22Rv1 (cell line): ENCODE data around the gene ABCB11.
A peak's percentile ranks its signal among the peaks of the same experiment; 100 is the strongest.

ENCODE experiments used
- H3K27ac ChIP-seq: fragments of 450-650 bp; 2 replicates; pipeline ENCODE4 v1.5.1; 2017
- ZFX ChIP-seq: fragments of 450-650 bp; IDR thresholded peaks from 2 replicates; pipeline ENCODE4 v1.6.1; 2017; ENCODE audit warnings: antibody characterized with exemption, borderline replicate concordance
- TF ChIP-seq, protein P1 (sequence below): fragments of 450-650 bp; IDR thresholded peaks from 2 replicates; pipeline ENCODE4 v1.5.1; 2017; ENCODE audit warnings: mild to moderate bottlenecking

The ABCB11 gene

DNA sequence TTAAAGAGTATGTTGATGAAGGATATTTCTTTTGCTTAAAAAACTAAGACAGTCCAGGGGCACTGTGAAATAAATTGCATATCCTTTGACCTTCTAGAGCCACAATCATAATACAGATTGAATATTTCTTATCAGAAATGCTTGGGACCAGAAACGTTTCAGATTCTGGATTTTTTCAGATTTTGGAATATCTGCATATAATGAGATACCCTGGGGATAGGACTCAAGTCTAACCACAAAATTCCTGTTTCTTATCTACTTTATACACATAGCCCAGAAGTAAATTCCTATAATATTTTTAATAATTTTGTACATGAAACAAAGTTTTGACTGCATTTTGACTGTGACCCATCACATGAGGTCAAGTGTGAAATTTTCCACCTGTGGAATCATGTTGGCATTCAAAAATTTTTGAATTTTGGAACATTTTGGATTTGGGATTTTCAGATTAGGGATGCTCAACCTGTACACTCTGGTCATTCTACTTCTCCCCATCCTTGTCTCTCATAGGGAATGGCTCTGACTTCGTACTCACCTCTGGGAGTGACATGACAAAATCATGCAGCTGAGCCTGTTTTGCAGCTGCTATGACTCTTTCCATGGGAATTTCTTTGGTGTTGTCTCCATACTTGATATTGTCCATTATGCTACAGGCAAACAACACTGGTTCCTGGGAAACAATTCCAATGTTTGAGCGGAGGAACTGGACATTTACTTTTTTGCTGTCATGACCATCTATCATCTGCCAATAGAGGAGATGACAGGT, 104.3 kb downstream of the ABCB11 start:
- H3K27ac ChIP-seq, result no peak overlapping the region

DNA sequence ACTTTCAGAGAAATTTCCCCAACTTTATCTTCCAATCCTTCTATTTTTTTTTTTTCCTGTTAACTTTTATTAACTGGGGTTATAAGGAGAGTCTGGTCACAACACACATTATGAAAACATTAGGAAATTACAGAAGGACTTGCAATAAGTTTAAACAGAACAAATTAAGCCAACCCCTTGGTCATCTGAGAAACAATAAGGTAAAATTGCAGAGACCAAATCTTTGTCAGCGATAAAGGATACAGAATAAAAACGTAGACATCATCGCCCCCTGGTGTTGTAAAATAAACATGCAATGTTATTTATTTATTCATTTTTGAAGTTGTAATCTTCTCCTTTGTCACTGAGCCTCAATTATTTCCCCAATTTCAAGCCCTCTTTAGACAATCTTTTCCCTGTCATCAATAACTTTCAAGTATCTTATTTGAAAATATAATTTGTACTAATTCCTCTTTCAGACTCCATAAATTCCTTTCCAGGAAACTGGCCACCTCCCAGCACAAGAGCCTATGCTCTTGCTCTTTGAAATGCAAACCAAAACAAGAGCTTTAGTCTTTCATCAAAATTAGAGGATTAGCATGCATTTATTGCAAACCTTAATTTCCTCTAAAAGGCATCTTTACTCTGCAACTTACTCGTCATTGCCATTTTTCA, 110.5 kb downstream of the ABCB11 start:
- TF ChIP-seq, protein P1, sequence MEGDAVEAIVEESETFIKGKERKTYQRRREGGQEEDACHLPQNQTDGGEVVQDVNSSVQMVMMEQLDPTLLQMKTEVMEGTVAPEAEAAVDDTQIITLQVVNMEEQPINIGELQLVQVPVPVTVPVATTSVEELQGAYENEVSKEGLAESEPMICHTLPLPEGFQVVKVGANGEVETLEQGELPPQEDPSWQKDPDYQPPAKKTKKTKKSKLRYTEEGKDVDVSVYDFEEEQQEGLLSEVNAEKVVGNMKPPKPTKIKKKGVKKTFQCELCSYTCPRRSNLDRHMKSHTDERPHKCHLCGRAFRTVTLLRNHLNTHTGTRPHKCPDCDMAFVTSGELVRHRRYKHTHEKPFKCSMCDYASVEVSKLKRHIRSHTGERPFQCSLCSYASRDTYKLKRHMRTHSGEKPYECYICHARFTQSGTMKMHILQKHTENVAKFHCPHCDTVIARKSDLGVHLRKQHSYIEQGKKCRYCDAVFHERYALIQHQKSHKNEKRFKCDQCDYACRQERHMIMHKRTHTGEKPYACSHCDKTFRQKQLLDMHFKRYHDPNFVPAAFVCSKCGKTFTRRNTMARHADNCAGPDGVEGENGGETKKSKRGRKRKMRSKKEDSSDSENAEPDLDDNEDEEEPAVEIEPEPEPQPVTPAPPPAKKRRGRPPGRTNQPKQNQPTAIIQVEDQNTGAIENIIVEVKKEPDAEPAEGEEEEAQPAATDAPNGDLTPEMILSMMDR, result peak; percentile 52
- no peak for TF ChIP-seq ZFX
- H3K27ac ChIP-seq, result no peak overlapping the region

More for the DNA sequence above, 104.3 kb downstream of the ABCB11 start:
- TF ChIP-seq, protein P1, result no peak
- TF ChIP-seq ZFX, result no peak

DNA sequence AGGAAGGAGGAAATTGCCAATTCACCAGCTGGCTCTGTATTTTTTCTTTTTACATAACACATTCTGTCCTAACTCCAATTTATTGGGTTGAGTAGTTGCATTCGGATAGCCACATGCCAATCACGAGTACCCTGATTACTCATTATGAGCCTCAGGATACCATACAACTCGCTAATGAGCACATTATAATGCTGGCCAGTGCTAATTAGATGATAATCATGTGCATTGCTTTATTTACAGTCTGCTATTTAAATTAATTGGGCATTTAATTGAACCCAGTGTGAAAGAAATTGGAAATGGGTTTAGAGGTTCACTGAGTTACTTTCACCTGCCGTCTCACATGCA, 114.8 kb downstream of the ABCB11 start:
- TF ChIP-seq ZFX, result no peak
- TF ChIP-seq, protein P1, result no peak

GRCh38 chr2:168915441-168916330, 115.4 kb downstream of the ABCB11 start:
- H3K27ac ChIP-seq, result no peak overlapping the region
- TF ChIP-seq, protein P1, result no peak

More for the DNA sequence above, 114.8 kb downstream of the ABCB11 start:
- no peak overlapping the region for H3K27ac ChIP-seq

- no peak for TF ChIP-seq ZFX
- TF ChIP-seq, protein P1, result no peak
- H3K27ac ChIP-seq, result no peak overlapping the region
Observed at GRCh38 chr2:168913495-168913894, 117.6 kb downstream of the ABCB11 start.

- H3K27ac ChIP-seq, result no peak overlapping the region
- TF ChIP-seq, protein P1, result no peak
- TF ChIP-seq ZFX, result no peak
Observed at GRCh38 chr2:168912901-168913369, 118.2 kb downstream of the ABCB11 start.
